Measurements from ENCODE around the gene USP10. TPM values are rescaled to one million over a fixed set of nuclear protein-coding genes. Genes with fewer than 3 reads are reported as not detected.

Gene USP10
- total and polyA plus RNA-seq, 2 donors (not counting 1 experiment from before 2014, with no cell fraction given), result 48.6 to 59.1 TPM

GRCh38 chr16:84810518-84811273 is 110.9 kb downstream of the USP10 start:
- no peaks in the 10 kb centered on the region for H3K79me2 ChIP-seq (ENCODE audit: control insufficient read depth, insufficient read depth, low read length)
- peak; percentile 77 to 85 for DNase-seq (ENCODE audit: low read depth in 2 of 2)
- H3K4me2 ChIP-seq (ENCODE audit: extremely low read depth, insufficient read depth, low read length), result no peak overlapping the region
- H3K4me1 ChIP-seq (ENCODE audit: control insufficient read depth, extremely low read depth, insufficient read depth, low read length), result peaks cover 9% of the 10 kb centered on the region
- H3K27me3 ChIP-seq (ENCODE audit: control insufficient read depth, insufficient read depth, low read length), result peaks cover 7% of the 10 kb centered on the region
- TF ChIP-seq, protein P1, sequence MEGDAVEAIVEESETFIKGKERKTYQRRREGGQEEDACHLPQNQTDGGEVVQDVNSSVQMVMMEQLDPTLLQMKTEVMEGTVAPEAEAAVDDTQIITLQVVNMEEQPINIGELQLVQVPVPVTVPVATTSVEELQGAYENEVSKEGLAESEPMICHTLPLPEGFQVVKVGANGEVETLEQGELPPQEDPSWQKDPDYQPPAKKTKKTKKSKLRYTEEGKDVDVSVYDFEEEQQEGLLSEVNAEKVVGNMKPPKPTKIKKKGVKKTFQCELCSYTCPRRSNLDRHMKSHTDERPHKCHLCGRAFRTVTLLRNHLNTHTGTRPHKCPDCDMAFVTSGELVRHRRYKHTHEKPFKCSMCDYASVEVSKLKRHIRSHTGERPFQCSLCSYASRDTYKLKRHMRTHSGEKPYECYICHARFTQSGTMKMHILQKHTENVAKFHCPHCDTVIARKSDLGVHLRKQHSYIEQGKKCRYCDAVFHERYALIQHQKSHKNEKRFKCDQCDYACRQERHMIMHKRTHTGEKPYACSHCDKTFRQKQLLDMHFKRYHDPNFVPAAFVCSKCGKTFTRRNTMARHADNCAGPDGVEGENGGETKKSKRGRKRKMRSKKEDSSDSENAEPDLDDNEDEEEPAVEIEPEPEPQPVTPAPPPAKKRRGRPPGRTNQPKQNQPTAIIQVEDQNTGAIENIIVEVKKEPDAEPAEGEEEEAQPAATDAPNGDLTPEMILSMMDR (conservative IDR thresholded peaks at IDR 0.05 in 1 of 2, IDR thresholded peaks at IDR 0.05 in 1 of 2; ENCODE audit: low read depth in 1 of 2, low read length in 2 of 2), result no peak
- no peak for TF ChIP-seq EZH2 (IDR thresholded peaks at IDR 0.05; ENCODE audit: low read length, missing control alignments)
- H3K9me3 ChIP-seq (ENCODE audit: control insufficient read depth, insufficient read depth, low read depth, low read length), result no peaks in the 10 kb centered on the region
- H4K20me1 ChIP-seq (ENCODE audit: control insufficient read depth, extremely low read depth, insufficient read depth, low read length), result no peaks in the 10 kb centered on the region
- H3K36me3 ChIP-seq (ENCODE audit: control insufficient read depth, insufficient read depth, low read length), result no peaks in the 10 kb centered on the region
- H2AFZ ChIP-seq (ENCODE audit: low read length), result no peak overlapping the region
- no peak overlapping the region for H3K27ac ChIP-seq (ENCODE audit: insufficient read depth, low read length)
- H3K4me3 ChIP-seq (replicated peaks in 1 of 4; ENCODE audit: control extremely low read depth in 1 of 4, insufficient read depth in 1 of 4, low read depth in 3 of 4, low read length in 4 of 4), result no peak overlapping the region
- no peak overlapping the region for H3K9ac ChIP-seq (ENCODE audit: insufficient read depth, low read length)

DNA sequence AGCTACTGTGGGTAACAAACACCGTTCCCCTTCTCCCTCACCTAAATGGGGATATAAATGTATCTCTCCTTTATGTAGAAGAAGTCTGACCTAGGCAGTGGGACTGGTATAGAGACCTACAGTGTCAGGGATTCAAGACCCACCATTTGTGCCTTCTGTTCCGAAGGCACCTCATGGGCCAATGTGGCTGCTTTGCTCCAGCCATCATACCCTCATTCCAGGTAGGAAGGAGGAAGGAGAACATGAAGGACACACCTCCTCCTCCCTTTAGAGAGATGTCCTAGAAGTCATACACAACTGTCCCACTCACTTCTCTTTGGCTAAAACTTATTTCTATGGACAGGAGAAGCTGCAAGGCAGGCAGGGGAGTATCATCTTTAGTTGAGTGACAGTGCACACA is 111.7 kb downstream of the USP10 start:
- Histone ChIP-seq H3K9me3 (ENCODE audit: control insufficient read depth, insufficient read depth, low read depth, low read length) (no peaks in the 10 kb centered on the region), H3K9ac (ENCODE audit: insufficient read depth, low read length) (no peak overlapping the region), H3K36me3 (ENCODE audit: control insufficient read depth, insufficient read depth, low read length) (no peaks in the 10 kb centered on the region), H2AFZ (ENCODE audit: low read length) (no peak overlapping the region), H4K20me1 (ENCODE audit: control insufficient read depth, extremely low read depth, insufficient read depth, low read length) (no peaks in the 10 kb centered on the region), H3K79me2 (ENCODE audit: control insufficient read depth, insufficient read depth, low read length) (no peaks in the 10 kb centered on the region), H3K4me1 (ENCODE audit: control insufficient read depth, extremely low read depth, insufficient read depth, low read length) (peaks cover 5% of the 10 kb centered on the region), H3K4me3 (replicated peaks in 1 of 4; ENCODE audit: control extremely low read depth in 1 of 4, insufficient read depth in 1 of 4, low read depth in 3 of 4, low read length in 4 of 4) (no peak overlapping the region), H3K4me2 (ENCODE audit: extremely low read depth, insufficient read depth, low read length) (no peak overlapping the region), H3K27ac (ENCODE audit: insufficient read depth, low read length) (no peak overlapping the region), H3K27me3 (ENCODE audit: control insufficient read depth, insufficient read depth, low read length) (peaks cover 7% of the 10 kb centered on the region)
- no peak for DNase-seq (ENCODE audit: low read depth in 2 of 2)
- no peak for TF ChIP-seq EZH2 (IDR thresholded peaks at IDR 0.05; ENCODE audit: low read length, missing control alignments)
- TF ChIP-seq, protein P1 (conservative IDR thresholded peaks at IDR 0.05 in 1 of 2, IDR thresholded peaks at IDR 0.05 in 1 of 2; ENCODE audit: low read depth in 1 of 2, low read length in 2 of 2), result no peak

GRCh38 chr16:84813141-84813934 is 113.5 kb downstream of the USP10 start:
- Histone ChIP-seq H3K36me3 (ENCODE audit: control insufficient read depth, insufficient read depth, low read length) (no peaks in the 10 kb centered on the region), H3K27me3 (ENCODE audit: control insufficient read depth, insufficient read depth, low read length) (peaks cover 7% of the 10 kb centered on the region), H3K9me3 (ENCODE audit: control insufficient read depth, insufficient read depth, low read depth, low read length) (no peaks in the 10 kb centered on the region), H3K9ac (ENCODE audit: insufficient read depth, low read length) (no peak overlapping the region), H2AFZ (ENCODE audit: low read length) (no peak overlapping the region), H3K79me2 (ENCODE audit: control insufficient read depth, insufficient read depth, low read length) (no peaks in the 10 kb centered on the region), H3K27ac (ENCODE audit: insufficient read depth, low read length) (no peak overlapping the region), H4K20me1 (ENCODE audit: control insufficient read depth, extremely low read depth, insufficient read depth, low read length) (no peaks in the 10 kb centered on the region), H3K4me1 (ENCODE audit: control insufficient read depth, extremely low read depth, insufficient read depth, low read length) (no peaks in the 10 kb centered on the region), H3K4me3 (replicated peaks in 1 of 4; ENCODE audit: control extremely low read depth in 1 of 4, insufficient read depth in 1 of 4, low read depth in 3 of 4, low read length in 4 of 4) (no peak overlapping the region), H3K4me2 (ENCODE audit: extremely low read depth, insufficient read depth, low read length) (no peak overlapping the region)
- no peak for TF ChIP-seq EZH2 (IDR thresholded peaks at IDR 0.05; ENCODE audit: low read length, missing control alignments)
- TF ChIP-seq, protein P1 (conservative IDR thresholded peaks at IDR 0.05 in 1 of 2, IDR thresholded peaks at IDR 0.05 in 1 of 2; ENCODE audit: low read depth in 1 of 2, low read length in 2 of 2), result no peak
- peak in 1 of 2 donors; percentile 50 for DNase-seq (ENCODE audit: low read depth in 2 of 2)
